ENCODE results near the gene HBG1. TPM values are rescaled to one million over a fixed set of nuclear protein-coding genes. Genes with fewer than 3 reads are reported as not detected.

HBG1 gene
- total RNA-seq, 4 donors from 2014 or later, result not detected

DNA sequence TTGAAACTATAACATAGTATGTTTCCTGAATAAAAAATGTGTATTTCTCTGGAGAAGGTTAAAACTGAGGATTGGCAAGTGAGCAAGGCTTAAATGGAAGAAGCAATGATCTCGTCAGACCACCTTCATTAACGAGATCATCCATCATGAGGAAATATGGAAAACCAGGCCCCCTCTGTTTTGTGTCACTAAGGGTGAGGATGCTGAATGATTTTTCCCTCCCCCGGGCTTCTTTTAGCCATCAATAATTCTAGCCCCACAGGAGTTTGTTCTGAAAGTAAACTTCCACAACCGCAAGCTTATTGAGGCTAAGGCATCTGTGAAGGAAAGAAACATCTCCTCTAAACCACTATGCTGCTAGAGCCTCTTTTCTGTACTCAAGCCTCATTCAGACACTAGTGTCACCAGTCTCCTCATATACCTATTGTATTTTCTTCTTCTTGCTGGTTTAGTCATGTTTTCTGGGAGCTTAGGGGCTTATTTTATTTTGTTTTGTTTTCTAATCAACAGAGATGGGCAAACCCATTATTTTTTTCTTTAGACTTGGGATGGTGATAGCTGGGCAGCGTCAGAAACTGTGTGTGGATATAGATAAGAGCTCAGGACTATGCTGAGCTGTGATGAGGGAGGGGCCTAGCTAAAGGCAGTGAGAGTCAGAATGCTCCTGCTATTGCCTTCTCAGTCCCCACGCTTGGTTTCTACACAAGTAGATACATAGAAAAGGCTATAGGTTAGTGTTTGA lies 25.9 kb upstream of the HBG1 start:
- 84% methylated on average over 6 of the region's 6 CpGs for WGBS
- TF ChIP-seq EP300 (IDR thresholded peaks at IDR 0.05) (no peak), POLR2A (IDR thresholded peaks at IDR 0.05) (no peak), POLR2AphosphoS5 (IDR thresholded peaks at IDR 0.05) (no peak)
- TF ChIP-seq, protein P1, sequence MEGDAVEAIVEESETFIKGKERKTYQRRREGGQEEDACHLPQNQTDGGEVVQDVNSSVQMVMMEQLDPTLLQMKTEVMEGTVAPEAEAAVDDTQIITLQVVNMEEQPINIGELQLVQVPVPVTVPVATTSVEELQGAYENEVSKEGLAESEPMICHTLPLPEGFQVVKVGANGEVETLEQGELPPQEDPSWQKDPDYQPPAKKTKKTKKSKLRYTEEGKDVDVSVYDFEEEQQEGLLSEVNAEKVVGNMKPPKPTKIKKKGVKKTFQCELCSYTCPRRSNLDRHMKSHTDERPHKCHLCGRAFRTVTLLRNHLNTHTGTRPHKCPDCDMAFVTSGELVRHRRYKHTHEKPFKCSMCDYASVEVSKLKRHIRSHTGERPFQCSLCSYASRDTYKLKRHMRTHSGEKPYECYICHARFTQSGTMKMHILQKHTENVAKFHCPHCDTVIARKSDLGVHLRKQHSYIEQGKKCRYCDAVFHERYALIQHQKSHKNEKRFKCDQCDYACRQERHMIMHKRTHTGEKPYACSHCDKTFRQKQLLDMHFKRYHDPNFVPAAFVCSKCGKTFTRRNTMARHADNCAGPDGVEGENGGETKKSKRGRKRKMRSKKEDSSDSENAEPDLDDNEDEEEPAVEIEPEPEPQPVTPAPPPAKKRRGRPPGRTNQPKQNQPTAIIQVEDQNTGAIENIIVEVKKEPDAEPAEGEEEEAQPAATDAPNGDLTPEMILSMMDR (IDR thresholded peaks at IDR 0.05), result no peak
- H3K9me3 ChIP-seq, result no peaks in the 10 kb centered on the region

DNA sequence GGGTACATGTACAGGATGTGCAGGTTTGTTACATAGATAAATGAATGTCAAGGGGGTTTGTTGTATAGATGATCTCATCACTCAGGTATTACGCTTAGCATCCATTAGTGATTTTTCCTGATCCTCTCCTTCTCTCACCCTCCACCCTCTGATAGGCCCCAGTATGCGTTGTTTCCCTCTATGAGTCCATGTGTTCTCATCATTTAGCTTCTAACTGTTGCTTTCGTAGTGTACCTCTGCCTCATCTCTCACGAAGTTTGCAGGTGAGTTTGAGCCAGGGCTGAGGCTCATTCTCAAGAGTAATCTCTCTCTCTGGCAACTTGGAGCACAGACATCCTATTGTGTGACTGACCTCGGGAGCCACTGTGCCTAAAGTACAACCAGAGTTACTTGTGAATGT lies 24.7 kb upstream of the HBG1 start:
- no peaks in the 10 kb centered on the region for H3K36me3 ChIP-seq
- no peaks in the 10 kb centered on the region for H3K4me1 ChIP-seq
- no peak overlapping the region for H3K4me3 ChIP-seq
- 54% methylated on average over 5 of the region's 5 CpGs for WGBS
- no peaks in the 10 kb centered on the region for H3K9me3 ChIP-seq
- TF ChIP-seq, protein P1 (IDR thresholded peaks at IDR 0.05), result no peak
- TF ChIP-seq EP300 (IDR thresholded peaks at IDR 0.05) (no peak), POLR2A (IDR thresholded peaks at IDR 0.05) (no peak), POLR2AphosphoS5 (IDR thresholded peaks at IDR 0.05) (no peak)
- H3K27me3 ChIP-seq, result no peaks in the 10 kb centered on the region
- DNase-seq (ENCODE audit: low spot score in 2 of 2), result no peak
- no peak overlapping the region for H3K27ac ChIP-seq

More for the DNA sequence above, 25.9 kb upstream of the HBG1 start:
- H3K27ac ChIP-seq, result no peak overlapping the region
- no peaks in the 10 kb centered on the region for H3K27me3 ChIP-seq
- no peak overlapping the region for H3K4me3 ChIP-seq
- DNase-seq (ENCODE audit: low spot score in 2 of 2), result no peak
- no peaks in the 10 kb centered on the region for H3K4me1 ChIP-seq
- H3K36me3 ChIP-seq, result no peaks in the 10 kb centered on the region

DNA sequence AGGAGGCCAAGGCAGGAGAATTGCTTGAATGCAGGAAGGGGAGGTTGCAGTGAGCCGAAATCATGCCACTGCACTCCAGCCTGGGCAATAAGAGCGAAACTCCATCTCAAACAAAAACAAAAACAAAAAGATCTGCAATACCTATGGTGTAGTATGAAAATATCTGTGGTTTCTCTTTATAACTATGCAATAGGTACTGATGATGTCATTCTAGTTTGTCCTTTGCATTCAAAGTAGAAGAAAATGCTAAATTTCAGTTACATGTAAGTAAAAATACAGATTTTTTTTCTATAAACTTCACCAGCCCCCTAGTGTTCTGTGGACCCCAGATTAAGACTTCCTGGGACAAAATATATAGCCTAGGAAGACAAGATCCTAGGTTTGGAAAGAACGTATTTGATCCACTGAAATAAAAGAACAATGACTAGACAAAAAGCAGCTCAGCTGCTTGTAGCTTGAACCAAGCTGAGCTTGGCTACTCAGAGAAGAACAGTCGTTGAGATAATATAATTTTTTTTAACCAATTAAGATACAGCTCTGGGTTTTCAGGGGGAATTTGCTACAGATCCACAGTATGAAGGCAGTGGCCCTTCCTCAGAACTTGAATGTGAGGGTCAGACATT lies 22.8 kb upstream of the HBG1 start:
- Histone ChIP-seq H3K27ac (no peak overlapping the region), H3K4me1 (no peaks in the 10 kb centered on the region), H3K36me3 (no peaks in the 10 kb centered on the region), H3K9me3 (no peaks in the 10 kb centered on the region), H3K4me3 (no peak overlapping the region), H3K27me3 (no peaks in the 10 kb centered on the region)
- DNase-seq (ENCODE audit: low spot score in 2 of 2), result no peak
- no peak for TF ChIP-seq POLR2A (IDR thresholded peaks at IDR 0.05)
- TF ChIP-seq EP300 (IDR thresholded peaks at IDR 0.05), result no peak
- TF ChIP-seq, protein P1 (IDR thresholded peaks at IDR 0.05), result no peak
- TF ChIP-seq POLR2AphosphoS5 (IDR thresholded peaks at IDR 0.05), result no peak
- whole genome bisulfite sequencing, result 63% methylated on average over 4 of the region's 4 CpGs

DNA sequence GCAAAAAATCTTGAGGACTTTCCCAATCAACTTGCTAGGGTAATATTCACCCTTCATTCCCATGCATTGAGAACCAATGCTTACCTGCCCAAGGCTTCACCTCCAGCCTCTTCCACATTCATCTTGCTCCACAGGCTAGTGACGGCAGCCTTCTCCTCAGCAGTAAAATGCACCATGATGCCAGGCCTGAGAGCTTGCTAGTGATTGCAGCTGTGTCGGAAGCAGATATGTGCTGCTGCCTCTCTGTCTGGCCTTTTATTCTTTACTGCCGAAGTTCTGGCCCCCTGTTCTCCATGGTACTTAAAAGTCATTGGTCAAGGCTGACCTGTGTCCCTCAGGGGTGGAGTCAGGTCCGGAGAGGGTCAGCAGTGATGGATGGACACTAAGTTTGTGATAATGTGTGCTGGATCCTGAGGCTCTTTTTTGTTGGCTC lies 20.1 kb upstream of the HBG1 start, which contains the start of gene HBE1:
TSS of gene HBE1 (minus strand) at position 231 of the 433 bp plus-strand sequence. CDS start at position 176, 55 bp downstream.
- Histone ChIP-seq H3K27ac (no peak within 1 kb of the TSS), H3K4me3 (no peak within 1 kb of the TSS), H3K9me3 (no peaks in the 10 kb centered on the region), H3K4me1 (no peaks in the 10 kb centered on the region), H3K27me3 (no peaks in the 10 kb centered on the region), H3K36me3 (no peaks in the 10 kb centered on the region)
- no peak for DNase-seq (ENCODE audit: low spot score in 2 of 2)
- TF ChIP-seq POLR2A (IDR thresholded peaks at IDR 0.05) (no peak), EP300 (IDR thresholded peaks at IDR 0.05) (no peak), POLR2AphosphoS5 (IDR thresholded peaks at IDR 0.05) (no peak)
- TF ChIP-seq, protein P1 (IDR thresholded peaks at IDR 0.05), result no peak
- 72% methylated on average over 4 of the region's 4 CpGs for WGBS

DNA sequence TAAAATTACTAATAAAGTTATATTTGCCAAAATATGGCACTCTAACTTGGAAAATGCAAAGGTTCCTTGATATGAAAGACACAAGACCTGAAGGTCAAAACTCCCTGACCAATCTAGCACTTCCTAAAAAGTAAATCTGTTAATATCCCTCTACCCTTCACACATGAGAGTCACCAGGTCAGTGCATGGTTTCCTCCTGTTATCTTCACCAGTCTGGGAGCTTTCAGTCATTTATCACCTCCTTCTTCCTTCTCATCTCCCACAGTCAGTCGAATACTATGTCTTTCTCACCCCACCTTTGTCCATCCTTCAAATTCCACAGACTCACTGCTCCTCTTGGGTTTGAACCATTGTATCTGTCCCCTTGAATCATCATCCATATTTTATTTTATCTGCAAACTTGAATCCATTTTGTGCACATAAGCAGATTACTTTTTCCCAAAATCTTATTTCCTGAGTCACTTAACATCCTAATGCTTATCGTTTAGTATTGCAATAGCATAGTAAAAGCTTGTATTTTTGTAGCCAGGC lies 17.4 kb upstream of the HBG1 start:
- H3K9me3 ChIP-seq, result no peaks in the 10 kb centered on the region
- 80% methylated on average over 2 of the region's 2 CpGs for WGBS
- no peaks in the 10 kb centered on the region for H3K36me3 ChIP-seq
- no peaks in the 10 kb centered on the region for H3K27me3 ChIP-seq
- no peak overlapping the region for H3K4me3 ChIP-seq
- DNase-seq (ENCODE audit: low spot score in 2 of 2), result no peak
- H3K27ac ChIP-seq, result no peak overlapping the region
- TF ChIP-seq, protein P1 (IDR thresholded peaks at IDR 0.05), result no peak
- TF ChIP-seq POLR2A (IDR thresholded peaks at IDR 0.05) (no peak), EP300 (IDR thresholded peaks at IDR 0.05) (no peak), POLR2AphosphoS5 (IDR thresholded peaks at IDR 0.05) (no peak)
- H3K4me1 ChIP-seq, result no peaks in the 10 kb centered on the region

All from suprapubic skin (tissue), 4 donors.